Uterus (tissue), 4 donors: ENCODE measurements around the gene FER. TPM values are rescaled to one million over a fixed set of nuclear protein-coding genes. Genes with fewer than 3 reads are reported as not detected.

Source experiments
- DNase-seq, 2 donors: peaks; one replicate each; pipeline ENCODE4 v3.0.0-alpha.2; 2019 to 2020
- H3K27ac ChIP-seq, 2 donors: fragments of 200-600 bp; sonication (generic); 1 replicate in 1 of 2; 2 replicates in 1 of 2; pipeline ENCODE4 v1.5.1; 2016 to 2018
- H3K27me3 ChIP-seq, 2 donors: fragments of 200-600 bp; sonication (generic); one replicate each; pipeline ENCODE4 v1.5.1; 2018 to 2019; ENCODE audit warnings: control low read depth in 1 of 2
- H3K36me3 ChIP-seq, 2 donors: fragments of 200-600 bp; sonication (generic); one replicate each; pipeline ENCODE4 v1.5.1; 2019; ENCODE audit warnings: control low read depth in 1 of 2
- H3K4me1 ChIP-seq, 2 donors: fragments of 200-600 bp; sonication (generic); one replicate each; pipeline ENCODE4 v1.5.1; 2018 to 2019; ENCODE audit warnings: control low read depth in 1 of 2
- H3K4me3 ChIP-seq, 2 donors: fragments of 200-600 bp; sonication (generic); 1 replicate in 1 of 2; 2 replicates in 1 of 2; pipeline ENCODE4 v1.5.1; 2018 to 2019; ENCODE audit warnings: mild to moderate bottlenecking in 1 of 2
- H3K9me3 ChIP-seq, 2 donors: fragments of 200-600 bp; sonication (generic); one replicate each; pipeline ENCODE4 v1.5.1; 2019; ENCODE audit warnings: control low read depth in 1 of 2
- POLR2A ChIP-seq, 2 donors: fragments of 450-650 bp; IDR thresholded peaks; one replicate each; pipeline ENCODE4 v1.6.1; 2016; ENCODE audit warnings: antibody characterized with exemption in 2 of 2, mild to moderate bottlenecking in 1 of 2, moderate library complexity in 1 of 2
- intact Hi-C: fragments of 100-400 bp; cut with DNase I; formaldehyde crosslinking; loops from one replicate; pipeline ENCODE4 v1.15.1; 2023; ENCODE audit warnings: low total_unique reads
- total RNA-seq, 4 donors: library from RNA; depleted of rRNA in 3 of 4; stranded (reverse); fragments of >200 nt in 3 of 4; gene quantifications; one replicate each; pipeline versions ENCODE4 v1.1.0 to v1.2.4, GENCODE V29; 2014 to 2023
- TF ChIP-seq, protein P1 (sequence below), 4 experiments: fragments of 200-600 bp in 2 of 4; fragments of 450-650 bp in 2 of 4; sonication (generic) in 2 of 4; IDR thresholded peaks; one replicate each; pipeline ENCODE4 v1.5.1; 2016 to 2019; ENCODE audit warnings: antibody characterized with exemption in 4 of 4, mild to moderate bottlenecking in 2 of 4, moderate library complexity in 1 of 4
- donor health status: DM: yes; HTN: yes; CAD: no.

Gene FER
- total RNA-seq, 4 donors from 2014 or later: 16.9 to 60.1 (median 38.0) TPM

GRCh38 chr5:108946008-108946407 lies 198.3 kb downstream of the FER start:
- Histone ChIP-seq H3K36me3 (no peaks in the 10 kb centered on the region), H3K27ac (no peak overlapping the region), H3K4me3 (no peak overlapping the region), H3K4me1 (no peaks in the 10 kb centered on the region), H3K27me3 (no peaks in the 10 kb centered on the region), H3K9me3 (no peaks in the 10 kb centered on the region)
- intact Hi-C loops: no loop called here
- no peak for TF ChIP-seq POLR2A (IDR thresholded peaks at IDR 0.05)
- TF ChIP-seq, protein P1, sequence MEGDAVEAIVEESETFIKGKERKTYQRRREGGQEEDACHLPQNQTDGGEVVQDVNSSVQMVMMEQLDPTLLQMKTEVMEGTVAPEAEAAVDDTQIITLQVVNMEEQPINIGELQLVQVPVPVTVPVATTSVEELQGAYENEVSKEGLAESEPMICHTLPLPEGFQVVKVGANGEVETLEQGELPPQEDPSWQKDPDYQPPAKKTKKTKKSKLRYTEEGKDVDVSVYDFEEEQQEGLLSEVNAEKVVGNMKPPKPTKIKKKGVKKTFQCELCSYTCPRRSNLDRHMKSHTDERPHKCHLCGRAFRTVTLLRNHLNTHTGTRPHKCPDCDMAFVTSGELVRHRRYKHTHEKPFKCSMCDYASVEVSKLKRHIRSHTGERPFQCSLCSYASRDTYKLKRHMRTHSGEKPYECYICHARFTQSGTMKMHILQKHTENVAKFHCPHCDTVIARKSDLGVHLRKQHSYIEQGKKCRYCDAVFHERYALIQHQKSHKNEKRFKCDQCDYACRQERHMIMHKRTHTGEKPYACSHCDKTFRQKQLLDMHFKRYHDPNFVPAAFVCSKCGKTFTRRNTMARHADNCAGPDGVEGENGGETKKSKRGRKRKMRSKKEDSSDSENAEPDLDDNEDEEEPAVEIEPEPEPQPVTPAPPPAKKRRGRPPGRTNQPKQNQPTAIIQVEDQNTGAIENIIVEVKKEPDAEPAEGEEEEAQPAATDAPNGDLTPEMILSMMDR (IDR thresholded peaks at IDR 0.05): no peak
- no peak for DNase-seq

- no peak overlapping the region for H3K4me3 ChIP-seq
- DNase-seq: no peak
- intact Hi-C loops: no loop called here
- H3K9me3 ChIP-seq: no peaks in the 10 kb centered on the region
- TF ChIP-seq, protein P1 (IDR thresholded peaks at IDR 0.05): no peak
- TF ChIP-seq POLR2A (IDR thresholded peaks at IDR 0.05): no peak
- no peaks in the 10 kb centered on the region for H3K36me3 ChIP-seq
- no peaks in the 10 kb centered on the region for H3K27me3 ChIP-seq
- no peaks in the 10 kb centered on the region for H3K4me1 ChIP-seq
- H3K27ac ChIP-seq: no peak overlapping the region
Observed at GRCh38 chr5:108947164-108947563, 199.5 kb downstream of the FER start.

DNA sequence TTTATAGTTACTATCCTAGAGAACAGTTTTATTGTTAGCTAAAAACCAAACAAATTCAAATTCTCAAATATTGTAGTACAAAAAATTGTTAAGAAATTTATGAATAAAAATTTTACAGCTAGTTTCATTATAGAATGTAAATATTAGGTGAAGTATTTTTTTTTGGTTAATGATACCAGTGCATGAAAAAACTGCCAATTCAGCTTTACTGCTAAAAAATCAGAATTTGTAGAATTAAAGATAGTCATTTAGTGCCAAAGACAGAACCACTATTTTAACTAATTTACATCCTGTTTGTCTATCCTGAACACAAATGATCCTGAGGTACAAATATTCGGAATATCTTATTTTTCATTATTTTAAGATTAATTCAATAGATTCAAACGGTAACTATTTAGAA lies 202.6 kb downstream of the FER start:
- intact Hi-C loops: no loop called here
- H3K4me3 ChIP-seq: no peak overlapping the region
- TF ChIP-seq POLR2A (IDR thresholded peaks at IDR 0.05): no peak
- TF ChIP-seq, protein P1 (IDR thresholded peaks at IDR 0.05): no peak
- no peak overlapping the region for H3K27ac ChIP-seq
- H3K4me1 ChIP-seq: no peaks in the 10 kb centered on the region
- H3K9me3 ChIP-seq: no peaks in the 10 kb centered on the region
- no peak for DNase-seq
- H3K36me3 ChIP-seq: peaks cover 0 to 3% of the 10 kb centered on the region in 2 donors
- no peaks in the 10 kb centered on the region for H3K27me3 ChIP-seq

DNA sequence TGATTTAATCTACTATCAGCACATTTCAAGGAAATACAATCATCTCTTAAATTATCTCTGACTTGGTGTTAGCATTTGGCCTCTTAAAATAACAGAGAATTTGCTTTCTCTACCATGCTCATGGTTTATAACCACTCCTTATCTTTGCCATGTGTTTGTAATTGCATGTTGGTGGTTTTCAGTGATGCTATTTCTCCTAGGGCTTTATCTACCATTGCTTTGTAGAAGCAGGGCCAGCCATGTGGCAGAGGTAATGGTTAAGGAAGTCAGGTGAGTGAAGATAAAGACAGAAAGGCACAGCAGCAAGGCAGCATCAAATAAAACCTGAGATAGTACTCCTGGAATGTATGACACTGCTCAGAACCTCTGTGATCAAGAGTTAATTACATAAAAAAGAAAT lies 206.2 kb downstream of the FER start:
- TF ChIP-seq, protein P1 (IDR thresholded peaks at IDR 0.05): no peak
- no peak for TF ChIP-seq POLR2A (IDR thresholded peaks at IDR 0.05)
- no peaks in the 10 kb centered on the region for H3K4me1 ChIP-seq
- H3K27me3 ChIP-seq: no peaks in the 10 kb centered on the region
- intact Hi-C loops: no loop called here
- no peak overlapping the region for H3K27ac ChIP-seq
- peaks cover 0 to 3% of the 10 kb centered on the region in 2 donors for H3K36me3 ChIP-seq
- H3K9me3 ChIP-seq: no peaks in the 10 kb centered on the region
- H3K4me3 ChIP-seq: no peak overlapping the region
- DNase-seq: no peak

- Histone ChIP-seq H3K27ac (no peak overlapping the region), H3K36me3 (peaks cover 0 to 3% of the 10 kb centered on the region in 2 donors), H3K4me3 (no peak overlapping the region), H3K27me3 (no peaks in the 10 kb centered on the region), H3K4me1 (no peaks in the 10 kb centered on the region), H3K9me3 (no peaks in the 10 kb centered on the region)
- DNase-seq: no peak
- TF ChIP-seq, protein P1 (IDR thresholded peaks at IDR 0.05): no peak
- TF ChIP-seq POLR2A (IDR thresholded peaks at IDR 0.05): no peak
- intact Hi-C loops: no loop called here
Observed at GRCh38 chr5:108957333-108957732, 209.6 kb downstream of the FER start.
